OCI-M1 (cell line): ENCODE data around the gene MASP2.

ENCODE experiments used
- DNase-seq: peaks from one replicate; lab custom pipeline; 2025; lab: John Stamatoyannopoulos, UW

Gene MASP2

GRCh38 chr1:10989095-10989494, 57.9 kb downstream of the MASP2 start:
- no peak for DNase-seq

- no peak for DNase-seq
These were observed 59.1 kb downstream of the MASP2 start for GRCh38 chr1:10987840-10988417.

GRCh38 chr1:10986525-10986890, 60.5 kb downstream of the MASP2 start:
- DNase-seq, result no peak

GRCh38 chr1:10980841-10981727, 66.0 kb downstream of the MASP2 start:
- no peak for DNase-seq

- no peak for DNase-seq
These were observed 66.9 kb downstream of the MASP2 start for GRCh38 chr1:10980094-10980577.

- no peak for DNase-seq
These were observed 67.5 kb downstream of the MASP2 start for GRCh38 chr1:10979483-10979920.

- DNase-seq, result no peak
These were observed 68.3 kb downstream of the MASP2 start for GRCh38 chr1:10978719-10979118.
